ENCODE data around the gene SUN3.

SUN3 gene

GRCh38 chr7:48028938-48029337 lies at the start of gene SUN3:
SUN3 (minus strand) TSS chr7:48029107; CDS start chr7:48028938, 169 bp downstream.
- no peak for DNase-seq

GRCh38 chr7:48078470-48078869 lies 49.6 kb upstream of the SUN3 start:
- no peak for DNase-seq

GRCh38 chr7:48077423-48077822 lies 48.5 kb upstream of the SUN3 start:
- DNase-seq = no peak

GRCh38 chr7:48074204-48074654 lies 45.3 kb upstream of the SUN3 start:
- no peak for DNase-seq

- no peak for DNase-seq
Observed at GRCh38 chr7:48067475-48067874, 38.6 kb upstream of the SUN3 start.

- no peak for DNase-seq
Observed at GRCh38 chr7:48063985-48064384, 35.1 kb upstream of the SUN3 start.

- no peak for DNase-seq
Observed at GRCh38 chr7:48059706-48060105, 30.8 kb upstream of the SUN3 start.

GRCh38 chr7:48058990-48059389 lies 30.1 kb upstream of the SUN3 start:
- DNase-seq = no peak

GRCh38 chr7:48053736-48054135 lies 24.8 kb upstream of the SUN3 start:
- DNase-seq = no peak

GRCh38 chr7:48052748-48053147 lies 23.8 kb upstream of the SUN3 start:
- no peak for DNase-seq

- no peak for DNase-seq
Observed at GRCh38 chr7:48049850-48050249, 20.9 kb upstream of the SUN3 start.

GRCh38 chr7:48048113-48048512 lies 19.2 kb upstream of the SUN3 start:
- no peak for DNase-seq

GRCh38 chr7:48046458-48046857 lies 17.6 kb upstream of the SUN3 start:
- no peak for DNase-seq

GRCh38 chr7:48045195-48045765 lies 16.4 kb upstream of the SUN3 start:
- no peak for DNase-seq

- DNase-seq = no peak
Observed at GRCh38 chr7:48042636-48043035, 13.7 kb upstream of the SUN3 start.

- DNase-seq = no peak
Observed at GRCh38 chr7:48042216-48042615, 13.3 kb upstream of the SUN3 start.

GRCh38 chr7:48041653-48041970 lies 12.7 kb upstream of the SUN3 start:
- no peak for DNase-seq

- no peak for DNase-seq
Observed at GRCh38 chr7:48040944-48041652, 12.2 kb upstream of the SUN3 start.

GRCh38 chr7:48038815-48039506 lies 10.1 kb upstream of the SUN3 start:
- DNase-seq = no peak

- no peak for DNase-seq
Observed at GRCh38 chr7:48035967-48036478, 7.1 kb upstream of the SUN3 start.

GRCh38 chr7:48035301-48035966 lies 6.5 kb upstream of the SUN3 start, which contains the start of gene C7orf57:
C7orf57 (plus strand) TSS chr7:48035543; CDS start chr7:48036309, 766 bp downstream.
- DNase-seq = peak; percentile 66

- no peak for DNase-seq
Observed at GRCh38 chr7:48033922-48034321, 5.0 kb upstream of the SUN3 start.

GRCh38 chr7:48031111-48031510 lies 2.2 kb upstream of the SUN3 start:
- no peak for DNase-seq

Measured in NCI-H1048 (cell line).